IMR-90 (cell line): ENCODE results near the gene STARD13. TPM values are rescaled to one million over a fixed set of nuclear protein-coding genes. Genes with fewer than 3 reads are reported as not detected.

Experiments used
- ATAC-seq: fragments of 200-7000 bp; cut with Tn5 transposase; 2 replicates; pipeline ENCODE4 v1.9.1; 2020; ENCODE audit warnings: low read depth, mild to moderate bottlenecking, moderate library complexity
- BruUV-seq: library from RNA; stranded (reverse); fragments of 400-500 nt; replicated peaks from 2 replicates; lab custom pipeline; 2021; lab: Mats Ljungman, UMichigan
- CTCF ChIA-PET: fragments of 300-600 bp; formaldehyde crosslinking; extraction: SDS; loops from one replicate; lab custom pipeline; 2021; ENCODE audit warnings: antibody characterized with exemption; lab: Yijun Ruan, JAX
- POLR2A ChIA-PET: fragments of 300-600 bp; sonication (Branson Sonifier 250); formaldehyde crosslinking; loops from one replicate; lab custom pipeline; 2022; ENCODE audit warnings: antibody characterized with exemption; ENCODE audit not compliant: unreplicated experiment; lab: Charles Lee
- DNase-seq: peaks from one replicate; pipeline ENCODE4 v3.0.0; 2013
- H2AFZ ChIP-seq: replicated peaks from 2 replicates; pipeline ENCODE3; 2013; ENCODE audit warnings: low read length, mild to moderate bottlenecking; ENCODE audit not compliant: poor library complexity
- H2AK5ac ChIP-seq: 2 replicates; pipeline ENCODE4 v1.6.1; 2013; ENCODE audit warnings: low read depth, low read length, inconsistent platforms
- H2AK9ac ChIP-seq: replicated peaks from 2 replicates; pipeline ENCODE3; 2013; ENCODE audit warnings: mild to moderate bottlenecking, low read depth, low read length, moderate library complexity; ENCODE audit not compliant: poor library complexity
- H2BK120ac ChIP-seq: 2 replicates; pipeline ENCODE4 v1.6.1; 2013; ENCODE audit warnings: low read depth, low read length, inconsistent platforms
- H2BK15ac ChIP-seq: 3 replicates; pipeline ENCODE4 v1.6.1; 2013; ENCODE audit warnings: low read depth, low read length, inconsistent platforms
- H2BK20ac ChIP-seq: 2 replicates; pipeline ENCODE4 v1.6.1; 2013; ENCODE audit warnings: low read depth, mild to moderate bottlenecking, inconsistent platforms, low read length, moderate library complexity
- H2BK5ac ChIP-seq: 2 replicates; pipeline ENCODE4 v1.6.1; 2013; ENCODE audit warnings: mild to moderate bottlenecking, low read depth, low read length, inconsistent platforms; ENCODE audit not compliant: poor library complexity, severe bottlenecking
- H3K14ac ChIP-seq: replicated peaks from 2 replicates; pipeline ENCODE4 v1.6.1; 2013; ENCODE audit warnings: low read depth, low read length, inconsistent platforms
- H3K18ac ChIP-seq: 2 replicates; pipeline ENCODE4 v1.6.1; 2013; ENCODE audit warnings: low read depth, low read length, control low read depth
- H3K23ac ChIP-seq: 2 replicates; pipeline ENCODE4 v1.6.1; 2013; ENCODE audit warnings: low read depth, low read length, inconsistent platforms
- H3K27ac ChIP-seq: 2 replicates; pipeline ENCODE4 v1.5.1; 2013; ENCODE audit warnings: mild to moderate bottlenecking, control low read depth, low read length; ENCODE audit not compliant: insufficient read depth
- H3K27me3 ChIP-seq: 2 replicates; pipeline ENCODE4 v1.6.1; 2013; ENCODE audit warnings: low read length; ENCODE audit not compliant: control insufficient read depth, insufficient read depth
- H3K36me3 ChIP-seq: 2 replicates; pipeline ENCODE4 v1.6.1; 2013; ENCODE audit warnings: low read length, mixed read lengths; ENCODE audit not compliant: control insufficient read depth, insufficient read depth
- H3K4ac ChIP-seq: 2 replicates; pipeline ENCODE4 v1.6.1; 2013; ENCODE audit warnings: low read depth, low read length, inconsistent platforms
- H3K4me1 ChIP-seq: 2 replicates; pipeline ENCODE4 v1.6.1; 2013; ENCODE audit warnings: low read length, mixed read lengths; ENCODE audit not compliant: control insufficient read depth, insufficient read depth
- H3K4me2 ChIP-seq: 2 replicates; pipeline ENCODE4 v1.6.1; 2013; ENCODE audit warnings: low read depth, mild to moderate bottlenecking, control low read depth, low read length, moderate library complexity
- H3K4me3 ChIP-seq: 2 replicates; pipeline ENCODE4 v1.5.1; 2013; ENCODE audit warnings: low read depth, mild to moderate bottlenecking, control low read depth, low read length, moderate library complexity; ENCODE audit not compliant: insufficient read depth
- H3K56ac ChIP-seq: 2 replicates; pipeline ENCODE4 v1.6.1; 2013; ENCODE audit warnings: low read length, inconsistent platforms; ENCODE audit not compliant: insufficient read depth; ENCODE audit errors: extremely low read depth
- H3K79me1 ChIP-seq, 2 experiments: 2 replicates each; pipeline ENCODE4 v1.6.1; 2013; ENCODE audit warnings: low read length in 2 of 2, inconsistent platforms in 1 of 2, low read depth in 1 of 2
- H3K9ac ChIP-seq: 2 replicates; pipeline ENCODE4 v1.6.1; 2013; ENCODE audit warnings: low read depth, low read length, control low read depth
- H3K9me1 ChIP-seq: 2 replicates; pipeline ENCODE4 v1.6.1; 2013; ENCODE audit warnings: low read length, inconsistent platforms; ENCODE audit not compliant: insufficient read depth
- H3K9me3 ChIP-seq: 2 replicates; pipeline ENCODE4 v1.6.1; 2013; ENCODE audit warnings: low read length; ENCODE audit not compliant: control insufficient read depth, insufficient read depth
- H4K20me1 ChIP-seq: 2 replicates; pipeline ENCODE4 v1.6.1; 2013; ENCODE audit warnings: low read length, inconsistent platforms; ENCODE audit not compliant: insufficient read depth
- H4K5ac ChIP-seq: 2 replicates; pipeline ENCODE4 v1.6.1; 2013; ENCODE audit warnings: mild to moderate bottlenecking, low read depth, low read length, control low read depth
- H4K8ac ChIP-seq, 2 experiments: 2 replicates each; pipeline ENCODE4 v1.6.1; 2013; ENCODE audit warnings: low read depth in 2 of 2, low read length in 2 of 2, control low read depth in 1 of 2, inconsistent platforms in 1 of 2
- H4K91ac ChIP-seq: 2 replicates; pipeline ENCODE4 v1.6.1; 2013; ENCODE audit warnings: low read depth, low read length, inconsistent platforms; ENCODE audit not compliant: insufficient read depth
- CEBPB ChIP-seq: IDR thresholded peaks from 2 replicates; pipeline ENCODE4 v1.6.1; 2012; ENCODE audit warnings: low read depth, low read length, improper control_type of control experiment
- CHD1 ChIP-seq: IDR thresholded peaks from 2 replicates; pipeline ENCODE4 v1.6.1; 2012; ENCODE audit warnings: low read depth, low read length, improper control_type of control experiment
- FOS ChIP-seq: fragments of 150-350 bp; IDR thresholded peaks from 2 replicates; pipeline ENCODE4 v1.6.1; 2016; ENCODE audit warnings: low read depth, low read length
- MAFK ChIP-seq: IDR thresholded peaks from 2 replicates; pipeline ENCODE4 v1.6.1; 2012; ENCODE audit warnings: low read depth, low read length, improper control_type of control experiment
- MAZ ChIP-seq: IDR thresholded peaks from 2 replicates; pipeline ENCODE4 v1.6.1; 2012; ENCODE audit warnings: low read depth, mild to moderate bottlenecking, low read length, improper control_type of control experiment, moderate library complexity, borderline replicate concordance
- RAD21 ChIP-seq: IDR thresholded peaks from 2 replicates; pipeline ENCODE4 v1.6.1; 2012; ENCODE audit warnings: low read length, improper control_type of control experiment
- WGBS, 2 experiments: methylation state at CpG; one replicate each; pipeline versions ENCODE4 v1.1.5 to v1.1.7; 2013; ENCODE audit warnings: missing lambda C conversion rate in 2 of 2; ENCODE audit not compliant: insufficient read length in 1 of 2; ENCODE audit errors: extremely low coverage in 2 of 2; 5-methylcytosine and 5-hydroxymethylcytosine counted together
- dilution Hi-C: fragments of 300-500 bp; cut with HindIII; formaldehyde crosslinking; loops from one replicate; pipeline ENCODE4 v1.14.3; 2018; ENCODE audit warnings: low sequenced_read_pairs; ENCODE audit not compliant: unreplicated experiment
- in situ Hi-C: fragments of 300-500 bp; cut with MboI; formaldehyde crosslinking; loops from 3 replicates; pipeline ENCODE4 v1.14.3; 2019; ENCODE audit warnings: low sequenced_read_pairs, inconsistent platforms, mixed read lengths
- intact Hi-C: fragments of 100-400 bp; cut with micrococcal nuclease; formaldehyde crosslinking; loops from 2 replicates; pipeline ENCODE4 v1.10.0; 2022
- polyA plus RNA-seq, 3 experiments: library from polyadenylated mRNA; depleted of rRNA; stranded (reverse); fragments of >200 nt; gene quantifications; 2 replicates each; pipeline ENCODE4 v1.2.3, GENCODE V29; 2012; ENCODE audit warnings: low replicate concordance in 1 of 3
- total RNA-seq: library from RNA; depleted of rRNA; stranded (reverse); fragments of >200 nt; gene quantifications from 2 replicates; pipeline ENCODE4 v1.2.3, GENCODE V29; 2012

STARD13 gene
- total and polyA plus RNA-seq, 2 of the 4 experiments (the other 2 are of a cell fraction) = 23.6 to 46.6 TPM

- H4K20me1 ChIP-seq = peaks cover 9% of the 10 kb centered on the region
- no peak overlapping the region for H3K18ac ChIP-seq
- no peak overlapping the region for H3K4me3 ChIP-seq
- H4K91ac ChIP-seq = peak overlapping the region; percentile 65
- peak overlapping the region; percentile 37; the same call in 1 of the 2 replicates for H2AK5ac ChIP-seq
- no peak for ATAC-seq
- H2AK9ac ChIP-seq = no peak overlapping the region
- H3K9ac ChIP-seq = no peak overlapping the region
- peak overlapping the region; percentile 20; the same call in 1 of the 2 replicates for H3K23ac ChIP-seq
- BruUV-seq = no TSS peak
- H2BK15ac ChIP-seq = peak overlapping the region; percentile 22; the same call in 1 of the 3 replicates
- H2AFZ ChIP-seq = peak overlapping the region; percentile 10
- peak overlapping the region; percentile 7 for H2BK5ac ChIP-seq
- no peak overlapping the region for H4K8ac ChIP-seq
- no peak for DNase-seq
- dilution Hi-C loops = no loop called here
- CTCF ChIA-PET = interaction anchor here (0.7 kb wide), 1 partner anchor 244 kb away, joined by 3 read pairs; no protein-coding TSS in a partner anchor
- H3K9me1 ChIP-seq = peaks cover 13% of the 10 kb centered on the region
- peaks cover 17 to 38% of the 10 kb centered on the region in 2 experiments; a peak in 3 of 4 replicates for H3K79me1 ChIP-seq
- 89% methylated on average over 7 of the region's 15 CpGs; no CpG with 5 or more reads in 1 of the 2 experiments for WGBS, 2 experiments
- peak overlapping the region; percentile 55; the same call in 1 of the 2 replicates for H3K4ac ChIP-seq
- peaks cover 7% of the 10 kb centered on the region for H3K36me3 ChIP-seq
- no peaks in the 10 kb centered on the region for H3K27me3 ChIP-seq
- H3K14ac ChIP-seq = 0 out of 2 replicates have a peak overlapping the region, but pooled peaks have one; percentile 35
- no peaks in the 10 kb centered on the region for H3K9me3 ChIP-seq
- TF ChIP-seq FOS = no peak
- no peak for TF ChIP-seq CHD1
- no peak for TF ChIP-seq MAFK
- no peak for TF ChIP-seq CEBPB
- TF ChIP-seq RAD21 = no peak
- TF ChIP-seq MAZ = no peak
- intact Hi-C loops = loop anchor here (5.0 kb wide), 3 partner anchors 160 to 435 kb away; no protein-coding TSS in a partner anchor
- peak overlapping the region; percentile 51; the same call in 1 of the 2 replicates for H4K5ac ChIP-seq
- H3K56ac ChIP-seq = no peak overlapping the region
- POLR2A ChIA-PET = no interaction called here
- peak overlapping the region; percentile 12; the same call in 1 of the 2 replicates for H3K27ac ChIP-seq
- H2BK20ac ChIP-seq = peak overlapping the region; percentile 16; the same call in 1 of the 2 replicates
- H3K4me2 ChIP-seq = no peak overlapping the region
- H2BK120ac ChIP-seq = peak overlapping the region; percentile 20
- H3K4me1 ChIP-seq = peaks cover 14% of the 10 kb centered on the region
- in situ Hi-C loops = loop anchor here (25.0 kb wide), 1 partner anchor 425 kb away; no protein-coding TSS in a partner anchor
Observed at GRCh38 chr13:33287142-33287882, 1.8 kb upstream of the STARD13 start.
